SH-SY5Y (cell line): ENCODE measurements around the gene CLDN1.

Source experiments
- GATA2 ChIP-seq: IDR thresholded peaks from 2 replicates; pipeline ENCODE4 v1.6.1; 2011; ENCODE audit warnings: mild to moderate bottlenecking, low read depth, low read length
- GATA3 ChIP-seq: IDR thresholded peaks from 2 replicates; pipeline ENCODE4 v1.6.1; 2011; ENCODE audit warnings: low read depth, mild to moderate bottlenecking, low read length, moderate library complexity

- TF ChIP-seq GATA2 (no peak), GATA3 (no peak)
Measured at GRCh38 chr3:190356246-190356645, 34.0 kb upstream of the CLDN1 start.
